HepG2 (cell line): ENCODE results near the gene ME2. TPM values are rescaled to one million over a fixed set of nuclear protein-coding genes. Genes with fewer than 3 reads are reported as not detected.

Experiments used
- ATAC-seq: fragments of 200-7000 bp; cut with Tn5 transposase; 3 replicates; pipeline ENCODE4 v1.9.1; 2020; ENCODE audit warnings: mild to moderate bottlenecking, moderate library complexity
- BruUV-seq: library from RNA; stranded (reverse); fragments of 400-500 nt; replicated peaks from 2 replicates; lab custom pipeline; 2021; lab: Mats Ljungman, UMichigan
- CTCF ChIA-PET: fragments of 300-600 bp; formaldehyde crosslinking; extraction: SDS; loops from one replicate; lab custom pipeline; 2021; ENCODE audit warnings: low total read pairs, inconsistent platforms, low intra/inter-chr PET ratio; lab: Yijun Ruan, JAX
- POLR2A ChIA-PET: fragments of 350-600 bp; sonication (Branson Sonifier 250); formaldehyde crosslinking; loops from one replicate; lab custom pipeline; 2020; ENCODE audit warnings: antibody characterized with exemption, inconsistent platforms; lab: Yijun Ruan, JAX
- DNase-seq: peaks from one replicate; pipeline ENCODE4 v3.0.0-alpha.2; 2015; ENCODE audit warnings: low spot score
- FAIRE-seq: peaks from 3 replicates; lab custom pipeline; 2011; peaks lifted over from hg19 to GRCh38; lab: Jason Lieb, UNC
- H2AFZ ChIP-seq: one replicate; pipeline ENCODE4 v1.6.1; 2011; ENCODE audit warnings: low read length, inconsistent platforms
- H3K27ac ChIP-seq: fragments of 300-600 bp; 3 replicates; pipeline ENCODE4 v1.8.0; 2011; ENCODE audit warnings: mixed run types, mild to moderate bottlenecking, mixed read lengths, low read length, inconsistent platforms; ENCODE audit not compliant: insufficient read depth; ENCODE audit errors: extremely low read length
- H3K27me3 ChIP-seq, 2 experiments: fragments of 200-600 bp in 1 of 2; 2 replicates in 1 of 2; 3 replicates in 1 of 2; pipeline versions ENCODE4 v1.6.0 to v1.8.0; 2011; ENCODE audit warnings: low read length in 2 of 2, mild to moderate bottlenecking in 2 of 2, moderate library complexity in 2 of 2, inconsistent platforms in 1 of 2; ENCODE audit not compliant: insufficient read depth in 2 of 2, control insufficient read depth in 1 of 2
- H3K36me3 ChIP-seq, 2 experiments: fragments of 200-600 bp in 1 of 2; replicated peaks in 1 of 2; 2 replicates in 1 of 2; 3 replicates in 1 of 2; pipeline versions ENCODE4 v1.5.1 to v1.8.0; 2011; ENCODE audit warnings: low read length in 2 of 2, inconsistent platforms in 1 of 2; ENCODE audit not compliant: insufficient read depth in 2 of 2, control insufficient read depth in 1 of 2
- H3K4me1 ChIP-seq: 2 replicates; pipeline ENCODE4 v1.5.1; 2012; ENCODE audit warnings: low read length, inconsistent platforms; ENCODE audit not compliant: insufficient read depth
- H3K4me2 ChIP-seq: 2 replicates; pipeline ENCODE4 v1.6.0; 2011; ENCODE audit warnings: low read depth, low read length, inconsistent platforms
- H3K4me3 ChIP-seq, 3 experiments: fragments of 200-600 bp in 1 of 3; sonication (generic), shearing (Covaris generic) in 1 of 3; replicated peaks in 1 of 3; 2 replicates each; pipeline ENCODE4 v1.5.1; 2011 to 2016; ENCODE audit warnings: low read length in 3 of 3, inconsistent platforms in 2 of 3, low read depth in 2 of 3, mild to moderate bottlenecking in 2 of 3, control low read depth in 1 of 3, mixed read lengths in 1 of 3; ENCODE audit not compliant: insufficient read depth in 1 of 3
- H3K79me2 ChIP-seq: one replicate; pipeline ENCODE4 v1.6.1; 2011; ENCODE audit warnings: low read length, inconsistent platforms; ENCODE audit not compliant: insufficient read depth
- H3K9ac ChIP-seq: 2 replicates; pipeline ENCODE4 v1.6.0; 2011; ENCODE audit warnings: mild to moderate bottlenecking, low read depth, low read length, inconsistent platforms; ENCODE audit not compliant: insufficient read depth
- H3K9me3 ChIP-seq: 2 replicates; pipeline ENCODE4 v1.5.1; 2012; ENCODE audit warnings: mild to moderate bottlenecking, low read length
- H4K20me1 ChIP-seq: 2 replicates; pipeline ENCODE4 v1.6.0; 2011; ENCODE audit warnings: inconsistent platforms, mild to moderate bottlenecking, low read length, moderate library complexity; ENCODE audit not compliant: insufficient read depth
- ELF1 ChIP-seq: sonication (generic); formaldehyde crosslinking; IDR thresholded peaks from 2 replicates; pipeline ENCODE4 v1.4.0; 2020; ENCODE audit warnings: missing genetic modification reagents
- FOXK2 ChIP-seq: fragments of 450-650 bp; IDR thresholded peaks from 2 replicates; pipeline ENCODE4 v1.6.1; 2016
- HNF1A ChIP-seq, 2 experiments: sonication (generic) in 1 of 2; formaldehyde crosslinking in 1 of 2; IDR thresholded peaks; 2 replicates each; pipeline versions ENCODE4 v1.4.0 to v1.6.1; 2016 to 2020; ENCODE audit warnings: borderline replicate concordance in 1 of 2, low read depth in 1 of 2, mild to moderate bottlenecking in 1 of 2, missing genetic modification reagents in 1 of 2
- JDP2 ChIP-seq: sonication (generic); formaldehyde crosslinking; IDR thresholded peaks from 2 replicates; pipeline ENCODE4 v1.8.1; 2022; ENCODE audit warnings: missing genetic modification reagents, borderline replicate concordance
- MAF1 ChIP-seq: sonication (generic); formaldehyde crosslinking; IDR thresholded peaks from 2 replicates; pipeline ENCODE4 v1.5.0; 2020; ENCODE audit warnings: missing genetic modification reagents, borderline replicate concordance
- RARG ChIP-seq: sonication (generic); formaldehyde crosslinking; IDR thresholded peaks from 2 replicates; pipeline ENCODE4 v1.4.0; 2020; ENCODE audit warnings: low read depth, mild to moderate bottlenecking, missing genetic modification reagents
- TARDBP ChIP-seq: sonication (generic); formaldehyde crosslinking; IDR thresholded peaks from 2 replicates; pipeline ENCODE4 v1.8.0; 2022; ENCODE audit warnings: mild to moderate bottlenecking, missing genetic modification reagents
- ZNF580 ChIP-seq: IDR thresholded peaks from 2 replicates; pipeline ENCODE4 v1.6.1; 2016; ENCODE audit warnings: low read depth, borderline replicate concordance
- ZNF747 ChIP-seq: sonication (generic); formaldehyde crosslinking; IDR thresholded peaks from 2 replicates; pipeline ENCODE4 v1.8.1; 2023; ENCODE audit warnings: missing genetic modification reagents, mild to moderate bottlenecking, borderline replicate concordance
- ZNF777 ChIP-seq: sonication (generic); formaldehyde crosslinking; IDR thresholded peaks from 2 replicates; pipeline ENCODE4 v1.4.0; 2020; ENCODE audit warnings: missing genetic modification reagents
- WGBS: methylation state at CpG from one replicate; pipeline ENCODE4 v1.1.6; 2017; ENCODE audit warnings: low lambda C conversion rate; 5-methylcytosine and 5-hydroxymethylcytosine counted together
- in situ Hi-C: cut with HindIII; loops from 2 replicates; pipeline ENCODE4 v1.10.0; 2017; ENCODE audit warnings: low pct_unique_long_range_greater_than_20kb; ENCODE audit not compliant: extremely low pct_ligation_motif_present
- intact Hi-C: fragments of 100-400 bp; cut with micrococcal nuclease; formaldehyde crosslinking; loops from one replicate; pipeline ENCODE4 v1.10.0; 2022; ENCODE audit not compliant: unreplicated experiment
- polyA plus RNA-seq, 8 experiments: library from polyadenylated mRNA; depleted of rRNA in 3 of 8; stranded (reverse) in 7 of 8; unstranded in 1 of 8; fragments of >200 nt; fragmentation: Illumina TruSeq in 4 of 8; extraction: Trizol in 4 of 8; gene quantifications; 2 replicates each; pipeline versions ENCODE4 v1.2.1 to v1.2.3, GENCODE V29; 2011 to 2016; ENCODE audit warnings: low read depth in 4 of 8, missing spikeins in 1 of 8, mixed read lengths in 1 of 8; ENCODE audit not compliant: insufficient read depth in 1 of 8
- total RNA-seq, 5 experiments: library from RNA; depleted of rRNA; stranded (reverse); fragments of >200 nt; fragmentation: Illumina TruSeq; extraction: Trizol; gene quantifications; 2 replicates each; pipeline ENCODE4 v1.2.3, GENCODE V29; 2016; ENCODE audit warnings: low read depth in 1 of 5
- TF ChIP-seq, protein P1 (sequence below): sonication (generic); formaldehyde crosslinking; IDR thresholded peaks from 2 replicates; pipeline ENCODE4 v1.4.0; 2020; ENCODE audit warnings: missing genetic modification reagents

Gene ME2
- total and polyA plus RNA-seq, 2 of the 13 experiments (the other 11 are each of a cell fraction or from before 2014, with no cell fraction given), result 17.3 to 20.6 TPM

- TF ChIP-seq HNF1A (IDR thresholded peaks at IDR 0.05; ENCODE audit: low read depth) (no peak), HNF1A (CRISPR knock-in tag; IDR thresholded peaks at IDR 0.05; ENCODE audit: borderline replicate concordance) (peak; percentile 73)
Observed at GRCh38 chr18:50967714-50968661, 89.1 kb downstream of the ME2 start, which contains the start of gene ELAC1 (continued).

DNA sequence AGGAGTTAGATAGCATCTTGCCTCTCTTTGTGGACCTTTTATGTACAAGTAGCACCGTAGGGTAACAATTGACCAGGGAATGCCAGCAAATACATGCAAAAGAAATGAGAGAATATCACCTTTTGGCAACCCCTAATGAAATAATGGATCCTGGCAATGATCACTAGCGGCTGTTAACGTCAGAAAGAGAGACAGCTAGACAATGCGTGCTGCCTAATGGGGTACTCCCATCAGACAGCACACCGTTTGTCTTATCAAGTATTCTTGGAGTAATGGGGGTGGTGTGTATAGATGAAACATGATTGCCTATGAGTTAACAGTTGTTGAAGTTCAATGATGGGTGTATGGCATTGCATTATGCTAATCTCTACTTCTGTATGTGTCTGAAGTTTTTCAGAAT is 90.5 kb downstream of the ME2 start:
- Histone ChIP-seq H3K4me2 (peak overlapping the region; percentile 83), H3K79me2 (peaks cover 8% of the 10 kb centered on the region), H3K4me1 (peaks cover 39% of the 10 kb centered on the region), H3K9ac (peak overlapping the region; percentile 92; the same call in 1 of the 2 replicates), H2AFZ (no peak overlapping the region), H4K20me1 (no peaks in the 10 kb centered on the region), H3K27ac (no peak overlapping the region), H3K4me3 (peak overlapping the region in 1 of 3 experiments; percentile 83; a peak in 1 of 6 replicates), H3K27me3 (no peaks in the 10 kb centered on the region; a peak in 1 of 5 replicates), H3K36me3 (no peaks in the 10 kb centered on the region), H3K9me3 (no peaks in the 10 kb centered on the region)
- TF ChIP-seq, protein P1, sequence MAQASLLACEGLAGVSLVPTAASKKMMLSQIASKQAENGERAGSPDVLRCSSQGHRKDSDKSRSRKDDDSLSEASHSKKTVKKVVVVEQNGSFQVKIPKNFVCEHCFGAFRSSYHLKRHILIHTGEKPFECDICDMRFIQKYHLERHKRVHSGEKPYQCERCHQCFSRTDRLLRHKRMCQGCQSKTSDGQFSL, result no peak
- TF ChIP-seq TARDBP (CRISPR knock-in tag) (no peak), JDP2 (CRISPR knock-in tag) (no peak), RARG (CRISPR knock-in tag) (no peak), MAF1 (CRISPR knock-in tag) (no peak), ZNF580 (CRISPR knock-in tag) (no peak), ZNF747 (no peak), FOXK2 (no peak), ELF1 (CRISPR knock-in tag) (no peak), ZNF777 (no peak)
- CTCF ChIA-PET, result no interaction called here
- POLR2A ChIA-PET, result no interaction called here
- DNase-seq, result no peak
- no peak for ATAC-seq
- intact Hi-C loops (loop anchor here (2.0 to 5.0 kb wide), 2 partner anchors 61 to 147 kb away; partner anchors contain the start of genes MRO and SMAD4), in situ Hi-C loops (loop anchor here (5.0 kb wide), 1 partner anchor 68 kb away; no protein-coding TSS in a partner anchor)
- no peak for FAIRE-seq
- WGBS, result 94% methylated on average over 5 of the region's 5 CpGs
- BruUV-seq, result no TSS peak
